ENCODE data around the gene TSHZ2.

TSHZ2 gene

GRCh38 chr20:53210931-53211330 lies 238.8 kb downstream of the TSHZ2 start:
- no peak overlapping the region for H3K4me3 ChIP-seq (ENCODE audit: low read depth, low read length)
- DNase-seq (ENCODE audit: low read depth) = no peak

GRCh38 chr20:53212018-53212417 lies 239.9 kb downstream of the TSHZ2 start:
- no peak overlapping the region for H3K4me3 ChIP-seq (ENCODE audit: low read depth, low read length)
- no peak for DNase-seq (ENCODE audit: low read depth)

- no peak for DNase-seq (ENCODE audit: low read depth)
- H3K4me3 ChIP-seq (ENCODE audit: low read depth, low read length) = no peak overlapping the region
These were observed 242.2 kb downstream of the TSHZ2 start for GRCh38 chr20:53214392-53214791.

- DNase-seq (ENCODE audit: low read depth) = no peak
These were observed 243.0 kb downstream of the TSHZ2 start for GRCh38 chr20:53215166-53215565.

GRCh38 chr20:53216478-53216855 lies 244.3 kb downstream of the TSHZ2 start:
- H3K4me3 ChIP-seq (ENCODE audit: low read depth, low read length) = no peak overlapping the region
- no peak for DNase-seq (ENCODE audit: low read depth)

More at GRCh38 chr20:53215166-53215565, 243.0 kb downstream of the TSHZ2 start:
- H3K4me3 ChIP-seq (ENCODE audit: low read depth, low read length) = no peak overlapping the region

GRCh38 chr20:53216856-53217576 lies 244.9 kb downstream of the TSHZ2 start:
- DNase-seq (ENCODE audit: low read depth) = no peak
- H3K4me3 ChIP-seq (ENCODE audit: low read depth, low read length) = no peak overlapping the region

GRCh38 chr20:53220482-53221307 lies 248.5 kb downstream of the TSHZ2 start:
- no peak overlapping the region for H3K4me3 ChIP-seq (ENCODE audit: low read depth, low read length)
- no peak for DNase-seq (ENCODE audit: low read depth)

- H3K4me3 ChIP-seq (ENCODE audit: low read depth, low read length) = no peak overlapping the region
- no peak for DNase-seq (ENCODE audit: low read depth)
These were observed 249.6 kb downstream of the TSHZ2 start for GRCh38 chr20:53221731-53222130.

GRCh38 chr20:53222416-53222815 lies 250.3 kb downstream of the TSHZ2 start:
- no peak for DNase-seq (ENCODE audit: low read depth)
- no peak overlapping the region for H3K4me3 ChIP-seq (ENCODE audit: low read depth, low read length)

- no peak for DNase-seq (ENCODE audit: low read depth)
- H3K4me3 ChIP-seq (ENCODE audit: low read depth, low read length) = no peak overlapping the region
These were observed 250.8 kb downstream of the TSHZ2 start for GRCh38 chr20:53222932-53223331.

- no peak overlapping the region for H3K4me3 ChIP-seq (ENCODE audit: low read depth, low read length)
- no peak for DNase-seq (ENCODE audit: low read depth)
These were observed 251.5 kb downstream of the TSHZ2 start for GRCh38 chr20:53223626-53224172.

- no peak overlapping the region for H3K4me3 ChIP-seq (ENCODE audit: low read depth, low read length)
- DNase-seq (ENCODE audit: low read depth) = peak; percentile 5
These were observed 252.7 kb downstream of the TSHZ2 start for GRCh38 chr20:53224851-53225250.

- no peak overlapping the region for H3K4me3 ChIP-seq (ENCODE audit: low read depth, low read length)
- no peak for DNase-seq (ENCODE audit: low read depth)
These were observed 254.7 kb downstream of the TSHZ2 start for GRCh38 chr20:53226826-53227225.

- no peak overlapping the region for H3K4me3 ChIP-seq (ENCODE audit: low read depth, low read length)
- DNase-seq (ENCODE audit: low read depth) = no peak
These were observed 255.4 kb downstream of the TSHZ2 start for GRCh38 chr20:53227523-53227922.

GRCh38 chr20:53231061-53231460 lies 258.9 kb downstream of the TSHZ2 start:
- no peak for DNase-seq (ENCODE audit: low read depth)

GRCh38 chr20:53237461-53237860 lies 265.3 kb downstream of the TSHZ2 start:
- no peak for DNase-seq (ENCODE audit: low read depth)
- no peak overlapping the region for H3K4me3 ChIP-seq (ENCODE audit: low read depth, low read length)

More at GRCh38 chr20:53231061-53231460, 258.9 kb downstream of the TSHZ2 start:
- H3K4me3 ChIP-seq (ENCODE audit: low read depth, low read length) = no peak overlapping the region

GRCh38 chr20:53238121-53238660 lies 266.0 kb downstream of the TSHZ2 start:
- no peak overlapping the region for H3K4me3 ChIP-seq (ENCODE audit: low read depth, low read length)
- no peak for DNase-seq (ENCODE audit: low read depth)

- DNase-seq (ENCODE audit: low read depth) = no peak
- no peak overlapping the region for H3K4me3 ChIP-seq (ENCODE audit: low read depth, low read length)
These were observed 271.0 kb downstream of the TSHZ2 start for GRCh38 chr20:53243152-53243551.

GRCh38 chr20:53244711-53245110 lies 272.6 kb downstream of the TSHZ2 start:
- H3K4me3 ChIP-seq (ENCODE audit: low read depth, low read length) = no peak overlapping the region
- no peak for DNase-seq (ENCODE audit: low read depth)

- no peak for DNase-seq (ENCODE audit: low read depth)
- no peak overlapping the region for H3K4me3 ChIP-seq (ENCODE audit: low read depth, low read length)
These were observed 273.4 kb downstream of the TSHZ2 start for GRCh38 chr20:53245574-53245973.
